Smooth muscle cell (in vitro differentiated cells): ENCODE results near the gene PXDN. TPM values are rescaled to one million over a fixed set of nuclear protein-coding genes. Genes with fewer than 3 reads are reported as not detected.

Source experiments
- DNase-seq: peaks from one replicate; lab custom pipeline; 2025; ENCODE audit not compliant: unreplicated experiment; lab: John Stamatoyannopoulos, UW
- H2AFZ ChIP-seq: fragments of 200-600 bp; sonication (generic); 2 replicates; pipeline ENCODE4 v1.6.0; 2016; ENCODE audit warnings: antibody characterized with exemption, low read depth, mild to moderate bottlenecking
- H3F3A ChIP-seq: fragments of 200-600 bp; sonication (generic); 2 replicates; pipeline ENCODE4 v1.6.0; 2017; ENCODE audit warnings: antibody characterized with exemption, low read depth
- H3K27ac ChIP-seq: fragments of 200-600 bp; sonication (generic); 2 replicates; pipeline ENCODE4 v1.5.1; 2016; ENCODE audit warnings: low read depth, mild to moderate bottlenecking
- H3K27me3 ChIP-seq: fragments of 200-600 bp; sonication (generic); 2 replicates; pipeline ENCODE4 v1.6.1; 2016; ENCODE audit warnings: low read depth, mild to moderate bottlenecking
- H3K36me3 ChIP-seq: fragments of 200-600 bp; sonication (generic); 2 replicates; pipeline ENCODE4 v1.5.1; 2016; ENCODE audit warnings: low read depth
- H3K4me1 ChIP-seq: fragments of 200-600 bp; sonication (generic); 2 replicates; pipeline ENCODE4 v1.5.1; 2016; ENCODE audit warnings: low read depth
- H3K4me2 ChIP-seq: fragments of 200-600 bp; sonication (generic); 2 replicates; pipeline ENCODE4 v1.6.0; 2016; ENCODE audit warnings: mild to moderate bottlenecking
- H3K4me3 ChIP-seq: fragments of 200-600 bp; sonication (generic); 2 replicates; pipeline ENCODE4 v1.5.1; 2016; ENCODE audit warnings: mild to moderate bottlenecking
- H3K79me2 ChIP-seq: fragments of 200-600 bp; sonication (generic); 2 replicates; pipeline ENCODE4 v1.6.0; 2016; ENCODE audit warnings: low read depth, mild to moderate bottlenecking
- H3K9ac ChIP-seq: fragments of 200-600 bp; sonication (generic); 2 replicates; pipeline ENCODE4 v1.6.0; 2016; ENCODE audit warnings: low read depth
- H3K9me3 ChIP-seq: fragments of 200-600 bp; sonication (generic); replicated peaks from 2 replicates; pipeline ENCODE4 v1.5.1; 2016; ENCODE audit warnings: low read depth
- H4K20me1 ChIP-seq: fragments of 200-600 bp; sonication (generic); 2 replicates; pipeline ENCODE4 v1.6.0; 2016; ENCODE audit warnings: low read depth
- WGBS: methylation state at CpG from one replicate; pipeline ENCODE4 v1.1.7; 2016; ENCODE audit warnings: low lambda C conversion rate; 5-methylcytosine and 5-hydroxymethylcytosine counted together
- polyA plus RNA-seq: library from polyadenylated mRNA; unstranded; fragments of >200 nt; fragmentation: Nextera tagmentation; extraction: Ambion mirVana; gene quantifications from 2 replicates; pipeline ENCODE4 v1.2.1, GENCODE V29; 2016
- total RNA-seq: library from RNA; depleted of rRNA; stranded (reverse); fragments of >200 nt; gene quantifications from 2 replicates; pipeline ENCODE4 v1.2.3, GENCODE V29; 2014
- TF ChIP-seq, protein P1 (sequence below): fragments of 200-600 bp; sonication (generic); IDR thresholded peaks from 2 replicates; pipeline ENCODE4 v1.5.1; 2017; ENCODE audit warnings: borderline replicate concordance, mild to moderate bottlenecking, antibody characterized with exemption; ENCODE audit not compliant: insufficient read depth, poor library complexity, severe bottlenecking

The PXDN gene
- total and polyA plus RNA-seq, 2 experiments from 2014 or later, result 328 to 333 TPM

DNA sequence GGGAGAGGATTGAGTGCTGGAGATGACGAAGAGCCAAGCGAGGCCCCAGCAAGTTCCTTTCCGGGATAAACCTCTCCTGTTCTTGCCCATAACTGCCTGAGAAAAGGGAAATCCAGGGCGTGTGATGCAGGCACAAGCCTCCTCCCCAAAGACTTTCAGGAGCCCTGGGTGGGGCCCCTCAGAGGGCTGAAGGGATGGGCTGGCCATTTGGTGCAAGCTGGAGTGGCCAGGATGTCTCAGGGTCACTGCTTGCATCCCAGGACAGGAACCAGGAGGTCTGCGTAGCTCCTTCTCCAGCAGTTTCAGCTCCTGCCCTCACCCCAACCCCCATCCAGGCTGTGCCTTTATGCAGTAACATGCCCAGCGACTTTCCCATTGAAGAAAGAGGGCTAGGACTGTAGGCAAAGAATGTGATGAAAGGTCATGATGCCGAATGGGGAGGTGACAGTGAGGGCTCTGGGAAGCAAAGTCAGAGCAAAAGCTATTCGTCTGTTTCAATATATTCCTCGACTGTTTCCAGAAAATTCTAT is 80.2 kb downstream of the PXDN start:
- H3K9ac ChIP-seq, result no peak overlapping the region
- peaks cover 20% of the 10 kb centered on the region for H3K36me3 ChIP-seq
- H3K4me2 ChIP-seq, result no peak overlapping the region
- H3K4me1 ChIP-seq, result no peaks in the 10 kb centered on the region
- H3K79me2 ChIP-seq, result peaks cover 26% of the 10 kb centered on the region
- H2AFZ ChIP-seq, result no peak overlapping the region
- no peak for DNase-seq
- H3K27ac ChIP-seq, result no peak overlapping the region
- no peaks in the 10 kb centered on the region for H3K27me3 ChIP-seq
- no peaks in the 10 kb centered on the region for H3K9me3 ChIP-seq
- no peaks in the 10 kb centered on the region for H3F3A ChIP-seq
- TF ChIP-seq, protein P1, sequence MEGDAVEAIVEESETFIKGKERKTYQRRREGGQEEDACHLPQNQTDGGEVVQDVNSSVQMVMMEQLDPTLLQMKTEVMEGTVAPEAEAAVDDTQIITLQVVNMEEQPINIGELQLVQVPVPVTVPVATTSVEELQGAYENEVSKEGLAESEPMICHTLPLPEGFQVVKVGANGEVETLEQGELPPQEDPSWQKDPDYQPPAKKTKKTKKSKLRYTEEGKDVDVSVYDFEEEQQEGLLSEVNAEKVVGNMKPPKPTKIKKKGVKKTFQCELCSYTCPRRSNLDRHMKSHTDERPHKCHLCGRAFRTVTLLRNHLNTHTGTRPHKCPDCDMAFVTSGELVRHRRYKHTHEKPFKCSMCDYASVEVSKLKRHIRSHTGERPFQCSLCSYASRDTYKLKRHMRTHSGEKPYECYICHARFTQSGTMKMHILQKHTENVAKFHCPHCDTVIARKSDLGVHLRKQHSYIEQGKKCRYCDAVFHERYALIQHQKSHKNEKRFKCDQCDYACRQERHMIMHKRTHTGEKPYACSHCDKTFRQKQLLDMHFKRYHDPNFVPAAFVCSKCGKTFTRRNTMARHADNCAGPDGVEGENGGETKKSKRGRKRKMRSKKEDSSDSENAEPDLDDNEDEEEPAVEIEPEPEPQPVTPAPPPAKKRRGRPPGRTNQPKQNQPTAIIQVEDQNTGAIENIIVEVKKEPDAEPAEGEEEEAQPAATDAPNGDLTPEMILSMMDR, result no peak
- peaks cover 50% of the 10 kb centered on the region for H4K20me1 ChIP-seq
- no peak overlapping the region for H3K4me3 ChIP-seq
- WGBS, result 94% methylated on average over 9 of the region's 9 CpGs

DNA sequence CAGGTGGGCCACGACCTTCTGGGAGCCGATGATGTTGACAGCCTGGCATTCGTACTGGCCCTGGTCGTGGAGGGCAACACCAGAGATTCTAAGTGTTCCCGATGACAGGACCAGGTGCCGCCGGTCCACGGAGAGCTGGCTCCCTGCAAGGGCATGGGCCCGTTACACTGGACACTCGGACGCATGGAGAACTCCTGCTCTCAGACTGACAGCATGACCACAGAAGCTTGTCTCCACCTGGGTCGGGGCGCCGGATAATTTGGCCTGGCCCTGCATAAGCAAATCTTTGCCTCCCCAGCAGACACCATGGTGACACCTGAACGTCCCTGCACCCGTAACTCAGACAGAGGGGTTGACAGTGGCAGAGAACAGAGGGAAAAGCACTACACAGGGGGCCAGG is 80.7 kb downstream of the PXDN start:
- TF ChIP-seq, protein P1, result no peak
- Histone ChIP-seq H3K79me2 (peaks cover 21% of the 10 kb centered on the region), H3K36me3 (peaks cover 20% of the 10 kb centered on the region), H4K20me1 (peaks cover 45% of the 10 kb centered on the region), H2AFZ (no peak overlapping the region), H3K27me3 (no peaks in the 10 kb centered on the region), H3K4me1 (no peaks in the 10 kb centered on the region), H3K4me3 (no peak overlapping the region), H3K27ac (no peak overlapping the region), H3F3A (no peaks in the 10 kb centered on the region), H3K4me2 (no peak overlapping the region), H3K9me3 (no peaks in the 10 kb centered on the region), H3K9ac (no peak overlapping the region)
- no peak for DNase-seq
- WGBS, result 96% methylated on average over 16 of the region's 16 CpGs

GRCh38 chr2:1662606-1663180 is 81.6 kb downstream of the PXDN start:
- H3K4me1 ChIP-seq, result no peaks in the 10 kb centered on the region
- H3K79me2 ChIP-seq, result peaks cover 14% of the 10 kb centered on the region
- H3K4me3 ChIP-seq, result no peak overlapping the region
- H4K20me1 ChIP-seq, result peaks cover 36% of the 10 kb centered on the region
- H3K9ac ChIP-seq, result no peak overlapping the region
- H2AFZ ChIP-seq, result no peak overlapping the region
- TF ChIP-seq, protein P1, result no peak
- peaks cover 20% of the 10 kb centered on the region for H3K36me3 ChIP-seq
- H3K4me2 ChIP-seq, result no peak overlapping the region
- no peaks in the 10 kb centered on the region for H3F3A ChIP-seq
- H3K27me3 ChIP-seq, result no peaks in the 10 kb centered on the region
- 93% methylated on average over 19 of the region's 19 CpGs for WGBS
- no peaks in the 10 kb centered on the region for H3K9me3 ChIP-seq
- no peak overlapping the region for H3K27ac ChIP-seq
- no peak for DNase-seq
